GM18517 (cell line): Measurements from ENCODE around the gene CDA.

Source experiments
- ATAC-seq: cut with Tn5 transposase; IDR thresholded peaks from one replicate; pipeline ENCODE4 v1.9.1; 2021; ENCODE audit warnings: mild to moderate bottlenecking, moderate library complexity; ENCODE audit not compliant: unreplicated experiment

CDA gene

GRCh38 chr1:20588634-20589225, at the start of gene CDA:
Gene CDA, plus strand, starts transcription at chr1:20589097. Its CDS starts 33 bp downstream, at chr1:20589130.
- ATAC-seq: no peak

GRCh38 chr1:20540281-20540680, 48.6 kb upstream of the CDA start:
- ATAC-seq: no peak

- no peak for ATAC-seq
These were observed 42.3 kb upstream of the CDA start for GRCh38 chr1:20546637-20547036.

- no peak for ATAC-seq
These were observed 37.7 kb upstream of the CDA start for GRCh38 chr1:20551161-20551560.

- no peak for ATAC-seq
These were observed 36.8 kb upstream of the CDA start, which contains the start of gene FAM43B for GRCh38 chr1:20551945-20552727. Gene FAM43B, plus strand, starts transcription at chr1:20552573. Its CDS starts 401 bp downstream, at chr1:20552974.

GRCh38 chr1:20552728-20553445, 36.0 kb upstream of the CDA start:
- ATAC-seq: no peak

- no peak for ATAC-seq
These were observed 33.7 kb upstream of the CDA start for GRCh38 chr1:20555025-20555757.

GRCh38 chr1:20555758-20556120, 33.2 kb upstream of the CDA start:
- ATAC-seq: no peak

GRCh38 chr1:20558191-20558590, 30.7 kb upstream of the CDA start:
- ATAC-seq: no peak

- no peak for ATAC-seq
These were observed 27.9 kb upstream of the CDA start for GRCh38 chr1:20560966-20561365.

- ATAC-seq: no peak
These were observed 23.7 kb upstream of the CDA start for GRCh38 chr1:20565234-20565633.

GRCh38 chr1:20569523-20570098, 19.3 kb upstream of the CDA start:
- ATAC-seq: no peak

- no peak for ATAC-seq
These were observed 17.5 kb upstream of the CDA start for GRCh38 chr1:20571427-20571826.

- no peak for ATAC-seq
These were observed 14.9 kb upstream of the CDA start for GRCh38 chr1:20573987-20574386.

GRCh38 chr1:20574686-20575540, 14.0 kb upstream of the CDA start:
- no peak for ATAC-seq

- no peak for ATAC-seq
These were observed 13.2 kb upstream of the CDA start for GRCh38 chr1:20575541-20576336.

GRCh38 chr1:20578062-20578461, 10.8 kb upstream of the CDA start:
- no peak for ATAC-seq

GRCh38 chr1:20578721-20579395, 10.0 kb upstream of the CDA start:
- no peak for ATAC-seq

GRCh38 chr1:20584890-20585289, 4.0 kb upstream of the CDA start:
- ATAC-seq: no peak
